Measurements from ENCODE around the gene GLRX5.

DNA sequence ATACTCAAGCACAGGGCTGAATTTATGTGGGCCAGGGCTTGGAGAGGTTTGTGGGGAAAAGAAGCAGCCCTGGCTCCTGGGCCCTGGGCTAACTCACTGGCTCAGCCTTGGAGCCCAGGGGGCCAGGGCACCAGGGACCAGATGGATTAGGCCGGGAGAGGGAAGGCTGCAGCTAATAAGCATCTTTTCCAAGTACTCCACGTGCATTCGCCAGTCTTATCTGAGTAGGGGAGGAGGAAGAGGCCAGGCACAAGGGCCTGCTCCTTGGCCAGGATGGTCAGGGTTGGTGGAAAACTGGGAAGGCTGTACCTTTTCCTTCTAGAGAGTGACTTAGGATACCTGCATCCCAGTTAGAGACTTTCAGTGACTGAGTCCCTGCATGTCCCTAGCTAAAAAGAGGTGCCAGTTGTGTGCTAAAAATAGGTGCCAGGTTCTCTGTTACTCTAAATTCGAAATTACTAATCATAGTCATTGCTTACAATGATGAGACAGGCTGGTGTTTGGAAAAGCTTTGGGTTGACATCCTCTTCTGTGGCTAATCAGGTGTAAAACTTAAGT, 1.3 kb downstream of the GLRX5 start:
- TF ChIP-seq, protein P1, sequence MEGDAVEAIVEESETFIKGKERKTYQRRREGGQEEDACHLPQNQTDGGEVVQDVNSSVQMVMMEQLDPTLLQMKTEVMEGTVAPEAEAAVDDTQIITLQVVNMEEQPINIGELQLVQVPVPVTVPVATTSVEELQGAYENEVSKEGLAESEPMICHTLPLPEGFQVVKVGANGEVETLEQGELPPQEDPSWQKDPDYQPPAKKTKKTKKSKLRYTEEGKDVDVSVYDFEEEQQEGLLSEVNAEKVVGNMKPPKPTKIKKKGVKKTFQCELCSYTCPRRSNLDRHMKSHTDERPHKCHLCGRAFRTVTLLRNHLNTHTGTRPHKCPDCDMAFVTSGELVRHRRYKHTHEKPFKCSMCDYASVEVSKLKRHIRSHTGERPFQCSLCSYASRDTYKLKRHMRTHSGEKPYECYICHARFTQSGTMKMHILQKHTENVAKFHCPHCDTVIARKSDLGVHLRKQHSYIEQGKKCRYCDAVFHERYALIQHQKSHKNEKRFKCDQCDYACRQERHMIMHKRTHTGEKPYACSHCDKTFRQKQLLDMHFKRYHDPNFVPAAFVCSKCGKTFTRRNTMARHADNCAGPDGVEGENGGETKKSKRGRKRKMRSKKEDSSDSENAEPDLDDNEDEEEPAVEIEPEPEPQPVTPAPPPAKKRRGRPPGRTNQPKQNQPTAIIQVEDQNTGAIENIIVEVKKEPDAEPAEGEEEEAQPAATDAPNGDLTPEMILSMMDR (IDR thresholded peaks at IDR 0.05) = no peak
- no peak for TF ChIP-seq POLR2A (IDR thresholded peaks at IDR 0.05)
